Urothelium cell line (cell line): ENCODE data around the gene P2RY2.

ENCODE experiments used
- DNase-seq: peaks from one replicate; pipeline ENCODE4 v3.0.0; 2011; ENCODE audit warnings: low spot score, mixed read lengths
- FAIRE-seq: peaks from 2 replicates; lab custom pipeline; 2011; peaks lifted over from hg19 to GRCh38; lab: Jason Lieb, UNC

The P2RY2 gene

GRCh38 chr11:73203790-73204189, 14.3 kb upstream of the P2RY2 start:
- FAIRE-seq (no peak), DNase-seq (no peak)

- no peak for FAIRE-seq
- DNase-seq: no peak
Observed at GRCh38 chr11:73204711-73205121, 13.4 kb upstream of the P2RY2 start.

DNA sequence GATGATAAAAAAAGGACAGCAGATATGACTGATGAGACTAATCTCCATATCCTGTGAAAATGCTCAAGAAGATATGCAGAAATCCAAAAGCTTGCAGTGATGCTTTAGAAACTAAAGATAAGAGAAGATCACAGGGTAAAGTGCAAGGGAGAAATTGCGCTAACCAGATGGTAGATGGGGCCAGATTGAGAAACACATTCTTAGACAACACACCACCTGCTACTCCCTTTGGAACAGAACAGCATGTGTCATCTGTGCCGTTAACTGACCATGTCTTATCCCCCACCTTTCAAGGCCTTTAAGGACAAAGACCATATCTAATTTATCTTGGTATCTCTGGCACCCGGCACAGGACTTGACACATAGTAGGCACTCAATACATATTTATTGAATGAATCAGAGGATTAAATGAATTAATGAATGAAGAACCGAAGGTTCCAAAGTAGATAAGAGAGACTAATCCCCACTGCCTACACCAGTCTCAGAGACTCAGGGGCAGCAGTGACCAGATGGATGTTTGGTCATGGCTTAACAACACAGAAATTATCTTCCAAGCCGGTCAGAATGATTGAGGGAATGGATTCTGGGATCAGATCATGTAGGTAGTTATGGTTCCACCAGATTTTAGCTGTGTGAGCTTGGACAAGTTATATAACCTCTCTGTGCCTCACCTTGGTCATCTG, 12.3 kb upstream of the P2RY2 start:
- FAIRE-seq (no peak), DNase-seq (no peak)

DNA sequence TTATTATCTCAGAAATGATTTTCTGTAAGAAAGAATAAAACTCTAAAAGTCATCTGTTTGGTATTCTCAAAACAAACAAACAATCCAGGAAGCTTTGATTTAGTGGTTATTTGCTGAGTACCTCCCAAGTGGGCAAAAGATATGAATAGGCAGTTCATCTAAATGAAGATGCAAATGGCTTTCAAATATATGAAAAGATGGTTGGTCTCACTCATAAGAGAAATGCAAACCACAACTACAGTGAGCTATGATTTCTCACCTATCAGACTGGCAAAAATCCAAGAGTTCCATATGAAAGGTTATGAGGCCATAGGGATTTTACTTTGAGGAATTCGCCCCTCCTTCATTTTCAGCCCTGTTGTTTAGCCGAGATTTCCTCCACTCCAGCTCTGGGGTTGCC, 11.3 kb upstream of the P2RY2 start:
- FAIRE-seq (no peak), DNase-seq (no peak)

- no peak for FAIRE-seq
- no peak for DNase-seq
Observed at GRCh38 chr11:73209892-73210291, 8.2 kb upstream of the P2RY2 start.

- no peak for FAIRE-seq
- no peak for DNase-seq
Observed at GRCh38 chr11:73210916-73211667, 7.0 kb upstream of the P2RY2 start.

GRCh38 chr11:73213196-73214143, 4.6 kb upstream of the P2RY2 start:
- FAIRE-seq (no peak), DNase-seq (no peak)

DNA sequence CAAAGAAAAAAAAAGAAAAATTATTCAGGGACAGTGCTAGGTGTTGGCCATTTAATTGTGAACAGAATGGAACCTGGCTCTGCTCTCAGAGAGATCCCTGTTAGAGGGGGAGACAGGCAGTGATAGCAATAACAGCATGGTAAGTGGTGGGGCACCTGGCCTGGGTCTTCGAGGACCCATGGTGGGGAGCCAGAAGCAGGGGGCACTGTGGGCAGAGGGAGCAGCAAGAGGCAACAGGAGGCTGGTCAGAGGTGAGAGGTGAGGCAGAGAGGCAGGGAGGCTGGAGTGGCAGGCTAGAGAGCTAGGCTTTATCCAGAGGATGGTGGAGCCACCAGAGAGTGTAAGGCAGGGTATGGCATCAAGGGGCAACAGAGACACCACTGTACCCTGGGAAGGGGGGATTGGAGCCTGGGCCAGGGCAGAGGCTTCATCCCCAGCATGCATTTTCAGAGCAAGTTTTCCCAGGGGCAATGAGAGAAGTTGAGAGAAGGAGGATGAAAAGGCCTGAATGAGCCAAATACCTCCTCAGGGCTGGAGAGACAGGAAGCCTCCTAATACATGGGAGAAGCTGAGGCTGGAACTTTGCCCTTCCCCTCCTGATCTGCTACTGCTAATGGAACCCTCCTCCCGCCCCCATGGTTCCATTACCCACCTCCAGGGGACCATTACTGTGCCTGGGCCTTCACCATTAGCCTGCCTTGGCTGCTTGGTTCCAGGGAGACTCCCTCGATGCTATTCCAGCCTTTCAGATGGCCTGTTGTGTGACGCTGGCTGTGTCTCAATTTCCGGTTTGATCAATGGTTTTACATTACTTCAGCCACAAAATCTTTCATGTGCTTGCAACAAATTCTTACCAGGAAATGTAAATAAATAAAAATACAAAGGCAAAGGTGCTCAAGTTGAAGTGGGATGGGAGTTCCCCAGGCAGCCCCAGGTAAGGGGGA, 2.6 kb upstream of the P2RY2 start:
- no peak for DNase-seq

GRCh38 chr11:73216465-73216864, 1.6 kb upstream of the P2RY2 start:
- DNase-seq (no peak), FAIRE-seq (no peak)

More for the DNA sequence above, 2.6 kb upstream of the P2RY2 start:
- FAIRE-seq: no peak

DNA sequence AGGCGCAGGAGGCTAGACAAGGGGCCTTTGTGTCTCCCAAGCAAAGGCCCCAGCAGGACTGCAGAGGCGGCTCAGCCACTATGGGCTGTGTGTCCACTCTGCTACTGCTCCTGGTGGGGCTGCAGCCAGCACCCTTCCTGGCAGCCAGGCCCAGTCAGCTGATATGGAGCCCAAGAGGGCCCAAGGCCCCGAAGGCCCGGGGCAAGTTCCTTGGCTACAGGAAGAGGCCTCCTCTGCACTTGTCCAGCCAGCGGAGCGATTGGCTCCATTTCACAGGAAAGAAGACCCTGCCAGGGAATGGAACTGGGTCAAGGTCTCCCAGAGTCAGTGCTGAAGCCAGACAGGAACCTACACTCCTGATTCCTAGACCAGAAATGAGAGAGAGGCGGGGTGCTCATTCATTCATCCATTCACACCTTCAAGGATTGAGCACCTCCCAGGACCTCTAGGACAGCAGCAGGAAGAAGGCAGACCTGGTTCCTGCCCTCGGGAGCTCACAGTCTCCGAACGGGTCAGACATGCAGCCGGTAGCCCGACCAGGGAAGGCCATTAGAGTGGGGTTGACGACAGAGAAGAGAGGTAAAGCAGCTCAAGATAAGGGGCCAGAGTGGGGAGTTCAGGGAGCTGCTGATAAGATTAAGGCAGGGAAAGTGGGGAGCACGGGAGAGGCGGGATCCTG, 811 bp upstream of the P2RY2 start:
- no peak for FAIRE-seq
- no peak for DNase-seq

- DNase-seq: no peak
- no peak for FAIRE-seq
Observed at GRCh38 chr11:73217810-73218105, 323 bp upstream of the P2RY2 start.

- FAIRE-seq: no peak
- no peak for DNase-seq
Observed at GRCh38 chr11:73218830-73219215, 742 bp downstream of the P2RY2 start.

- no peak for DNase-seq
- FAIRE-seq: no peak
Observed at GRCh38 chr11:73219396-73220285, 1.6 kb downstream of the P2RY2 start.

DNA sequence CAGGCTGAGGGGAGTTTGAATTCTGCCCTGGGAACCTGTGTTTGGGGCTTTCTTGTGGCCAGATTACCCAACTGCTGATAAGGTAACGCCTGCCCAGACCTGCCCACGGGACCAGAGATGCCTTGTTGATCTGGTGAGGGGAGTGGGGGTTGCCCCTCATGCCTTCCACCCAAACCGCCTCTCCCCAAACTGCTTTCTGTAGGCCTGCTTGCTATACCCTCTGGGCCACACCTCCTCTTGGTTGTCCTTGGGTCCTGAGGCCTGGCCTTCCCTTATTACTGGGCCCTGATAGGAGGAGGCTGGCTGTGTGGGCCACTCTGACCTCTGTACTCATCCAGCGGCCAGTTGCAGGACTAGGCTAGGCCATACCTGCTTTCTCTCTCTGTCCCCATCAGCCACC, 3.4 kb downstream of the P2RY2 start:
- DNase-seq (no peak), FAIRE-seq (no peak)

GRCh38 chr11:73221996-73222395, 3.9 kb downstream of the P2RY2 start:
- FAIRE-seq (no peak), DNase-seq (no peak)

- FAIRE-seq (no peak), DNase-seq (no peak)
Observed at GRCh38 chr11:73223998-73224730, 6.1 kb downstream of the P2RY2 start.

DNA sequence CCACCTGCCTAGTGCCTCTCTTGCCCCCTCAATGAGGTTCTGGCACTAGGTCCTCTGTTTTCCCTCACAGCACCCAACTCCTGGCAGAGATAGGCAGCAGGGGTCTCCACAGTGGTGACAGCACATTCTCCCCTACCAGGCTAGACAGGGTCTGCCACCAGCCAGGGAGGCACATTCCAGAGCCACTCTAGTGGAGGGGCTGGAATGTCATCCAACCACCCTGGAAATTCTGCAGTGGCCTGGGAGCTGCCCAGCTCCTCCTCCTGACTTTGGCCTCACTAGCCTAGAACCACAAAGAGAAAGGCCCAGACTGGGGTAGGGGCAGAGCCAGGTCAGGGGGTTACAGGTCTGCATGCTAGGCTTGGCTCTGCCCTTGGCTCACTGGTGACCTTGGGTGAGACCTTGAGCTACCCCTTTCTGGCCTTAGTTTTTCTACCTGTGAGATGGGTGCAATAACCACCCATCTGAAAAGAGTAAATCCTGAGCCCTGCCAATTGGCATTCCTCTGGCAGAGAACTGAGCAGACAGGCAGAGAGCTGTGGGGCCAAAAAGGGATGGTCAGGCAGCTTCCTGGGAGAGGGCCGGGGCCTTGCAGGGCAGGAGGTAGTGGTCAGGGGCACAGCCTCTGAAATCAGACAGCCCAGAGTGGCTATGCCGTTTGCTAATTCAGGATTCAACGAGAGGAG, 7.1 kb downstream of the P2RY2 start:
- DNase-seq (no peak), FAIRE-seq (no peak)

GRCh38 chr11:73225851-73226250, 7.8 kb downstream of the P2RY2 start:
- no peak for DNase-seq
- FAIRE-seq: no peak
